Cardiac atrium fibroblast (primary cell): ENCODE measurements around the gene MYBPC2. TPM values are rescaled to one million over a fixed set of nuclear protein-coding genes. Genes with fewer than 3 reads are reported as not detected.

Source experiments
- total RNA-seq: library from RNA; depleted of rRNA; stranded (reverse); fragments of >200 nt; gene quantifications from 2 replicates; pipeline ENCODE4 v1.2.3, GENCODE V29; 2015

MYBPC2 gene
- total RNA-seq, result not detected in 2 replicates

DNA sequence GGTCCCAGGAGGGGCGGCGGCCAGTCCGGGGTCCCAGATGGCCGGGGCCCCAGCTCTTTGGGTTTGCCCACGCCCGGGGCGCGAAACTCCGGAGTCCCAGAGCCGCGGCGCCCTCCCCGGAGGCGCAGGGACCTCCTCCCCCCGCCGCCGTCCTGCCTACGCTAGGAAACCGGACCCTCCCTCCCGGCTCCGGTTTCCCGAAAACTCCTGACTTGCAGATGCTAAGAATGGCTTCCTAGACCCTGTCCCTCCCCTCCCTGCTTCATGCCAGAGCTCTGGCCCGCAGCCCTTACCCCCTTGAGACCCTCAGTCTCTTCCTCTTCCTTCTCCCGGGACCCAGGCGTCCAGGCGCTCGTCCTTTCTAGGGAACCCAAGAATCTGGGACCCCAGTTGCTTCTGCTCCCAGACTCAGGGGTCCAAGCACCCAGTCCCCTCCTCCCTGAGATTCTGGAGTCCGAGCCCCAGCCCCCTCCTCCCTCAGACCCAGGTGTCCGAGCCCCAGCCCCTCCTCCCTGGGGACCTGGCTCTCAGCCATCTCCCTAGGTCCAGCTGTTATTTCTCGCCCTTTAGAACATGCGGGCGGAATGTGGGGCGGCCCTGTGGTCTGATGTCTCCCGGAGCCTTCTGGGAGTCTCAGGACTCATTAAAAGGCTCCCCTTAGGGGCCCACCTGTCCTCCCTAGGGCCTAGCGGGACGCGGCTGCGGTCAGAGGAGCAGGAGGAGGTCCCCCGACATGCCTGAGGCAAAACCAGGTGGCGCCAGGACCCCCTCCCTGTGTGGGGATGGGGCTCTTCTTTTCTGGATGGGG, at the start of gene MYBPC2:
MYBPC2 (plus strand) TSS at position 672 of the 808 bp plus-strand sequence; CDS start at position 734, 62 bp downstream.

DNA sequence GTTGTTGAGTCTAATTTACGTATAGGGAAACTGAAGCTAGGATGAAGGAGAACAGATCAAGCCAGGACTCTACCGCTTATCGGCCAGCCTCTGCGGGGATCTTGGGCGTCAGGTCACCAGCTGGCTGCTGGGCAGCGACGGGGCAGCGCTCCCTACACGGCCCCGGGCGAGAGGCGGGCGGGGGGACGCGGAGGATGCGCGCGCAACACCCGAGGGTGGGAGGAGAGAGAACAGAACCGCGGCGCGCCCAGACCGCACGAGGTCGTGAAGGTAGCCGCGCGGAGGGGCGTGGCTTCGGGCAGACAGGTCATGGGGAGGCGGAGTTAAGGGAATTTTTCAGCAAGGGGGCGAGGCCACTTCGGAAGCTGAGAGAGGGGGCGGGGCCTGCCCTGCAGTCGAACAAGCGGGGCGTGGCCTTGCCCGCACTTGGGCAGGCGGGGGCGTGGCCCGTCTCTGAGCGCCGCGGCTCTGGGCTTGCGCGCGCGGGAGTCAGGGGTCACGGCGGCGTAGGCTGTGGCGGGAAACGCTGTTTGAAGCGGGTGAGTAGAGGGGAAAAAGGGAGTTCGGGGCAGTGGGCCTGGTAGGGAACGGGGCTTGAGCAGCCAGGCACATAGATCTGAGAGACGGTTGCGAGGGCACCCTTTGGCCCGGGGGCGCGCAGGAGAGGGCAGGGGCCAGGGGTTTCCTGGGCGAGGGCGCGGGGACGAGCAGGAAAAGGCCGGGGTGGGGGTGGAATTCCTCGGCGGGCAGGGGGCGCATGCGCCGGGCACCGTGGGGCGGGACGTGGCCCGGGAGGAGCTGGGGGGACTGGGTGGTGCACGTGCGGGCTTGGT, 48.6 kb upstream of the MYBPC2 start, which contains the start of gene POLD1:
POLD1 (plus strand) TSS at position 496 of the 833 bp plus-strand sequence. CDS start 14,505 bp downstream, outside the sequence.

DNA sequence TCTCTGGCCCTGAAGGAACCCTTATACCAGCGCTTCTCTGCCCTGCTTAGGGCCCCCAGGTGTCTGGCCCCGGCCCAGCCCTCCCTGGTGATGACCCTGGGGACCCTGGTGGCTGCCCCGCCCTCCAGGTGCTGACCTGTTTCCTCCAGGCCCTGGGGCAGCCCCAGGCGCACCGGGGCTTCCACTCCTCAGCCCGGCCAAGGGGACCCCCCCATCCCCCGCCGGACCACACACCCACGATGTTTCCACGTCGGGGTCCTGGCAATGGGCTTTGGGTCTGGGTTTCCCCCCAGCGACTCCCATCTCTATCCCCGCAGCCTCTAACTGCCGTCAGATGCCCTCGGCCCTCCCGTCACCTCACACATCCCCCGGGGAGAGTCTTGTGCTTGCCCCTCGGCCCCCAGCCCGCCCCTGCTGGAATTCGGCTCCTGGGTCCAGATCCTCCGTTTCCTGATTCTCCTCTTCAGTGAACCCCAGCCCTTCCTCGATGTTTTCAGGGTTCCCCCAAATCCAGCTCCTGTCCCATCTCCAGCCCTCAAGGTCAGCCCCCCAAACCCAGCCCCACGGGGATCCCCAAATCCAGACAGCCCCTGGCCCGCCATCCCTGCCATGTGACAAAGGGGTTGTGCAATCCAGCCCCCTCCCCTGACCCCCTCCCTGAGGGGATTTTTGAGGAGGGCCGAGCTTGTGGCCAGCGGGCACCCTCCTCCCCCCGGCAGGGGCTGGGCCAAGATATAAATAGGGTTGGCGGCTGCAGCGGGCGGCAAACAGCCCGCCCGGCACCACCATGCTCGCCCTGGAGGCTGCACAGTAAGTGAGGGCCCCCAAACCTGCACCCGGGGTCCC, 14.3 kb upstream of the MYBPC2 start, which contains the start of gene SPIB:
SPIB (plus strand) TSS at position 763 of the 846 bp plus-strand sequence; CDS start at position 788, 25 bp downstream.

DNA sequence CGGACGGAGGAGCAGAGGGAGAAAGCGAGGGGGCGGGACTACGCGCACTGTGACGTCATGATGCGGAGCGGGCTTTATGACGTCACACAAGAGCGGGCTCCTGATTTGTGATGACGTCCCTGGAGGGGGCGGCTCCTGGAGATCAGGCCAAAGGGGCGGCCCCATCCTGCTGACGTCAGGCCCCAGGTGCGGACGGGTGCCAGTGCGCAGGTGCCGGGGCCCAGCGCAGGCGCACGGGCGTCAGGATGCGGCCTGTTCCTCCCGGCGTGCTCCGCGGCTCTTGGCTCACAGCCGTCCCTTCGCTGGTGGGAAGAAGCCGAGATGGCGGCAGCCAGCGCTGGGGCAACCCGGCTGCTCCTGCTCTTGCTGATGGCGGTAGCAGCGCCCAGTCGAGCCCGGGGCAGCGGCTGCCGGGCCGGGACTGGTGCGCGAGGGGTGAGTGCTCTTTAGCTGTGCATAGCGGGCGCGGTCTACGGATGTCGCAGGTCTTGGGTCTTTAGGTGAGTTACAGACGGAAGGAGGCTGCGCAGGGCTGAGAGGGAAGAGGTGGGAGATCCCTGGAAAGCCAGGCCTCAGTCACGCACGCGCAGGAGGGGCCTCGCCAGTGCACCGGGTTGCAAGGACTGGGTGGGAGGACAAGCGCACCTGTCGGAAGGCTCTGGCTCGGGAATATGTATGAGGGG, 43.7 kb downstream of the MYBPC2 start, which contains the start of the genes EMC10 and GARIN5A:
EMC10 (plus strand) TSS at position 284 of the 683 bp plus-strand sequence; CDS start at position 322, 38 bp downstream.
GARIN5A (minus strand) TSS at position 625 of the 683 bp plus-strand sequence; CDS start at position 165, 460 bp downstream.

DNA sequence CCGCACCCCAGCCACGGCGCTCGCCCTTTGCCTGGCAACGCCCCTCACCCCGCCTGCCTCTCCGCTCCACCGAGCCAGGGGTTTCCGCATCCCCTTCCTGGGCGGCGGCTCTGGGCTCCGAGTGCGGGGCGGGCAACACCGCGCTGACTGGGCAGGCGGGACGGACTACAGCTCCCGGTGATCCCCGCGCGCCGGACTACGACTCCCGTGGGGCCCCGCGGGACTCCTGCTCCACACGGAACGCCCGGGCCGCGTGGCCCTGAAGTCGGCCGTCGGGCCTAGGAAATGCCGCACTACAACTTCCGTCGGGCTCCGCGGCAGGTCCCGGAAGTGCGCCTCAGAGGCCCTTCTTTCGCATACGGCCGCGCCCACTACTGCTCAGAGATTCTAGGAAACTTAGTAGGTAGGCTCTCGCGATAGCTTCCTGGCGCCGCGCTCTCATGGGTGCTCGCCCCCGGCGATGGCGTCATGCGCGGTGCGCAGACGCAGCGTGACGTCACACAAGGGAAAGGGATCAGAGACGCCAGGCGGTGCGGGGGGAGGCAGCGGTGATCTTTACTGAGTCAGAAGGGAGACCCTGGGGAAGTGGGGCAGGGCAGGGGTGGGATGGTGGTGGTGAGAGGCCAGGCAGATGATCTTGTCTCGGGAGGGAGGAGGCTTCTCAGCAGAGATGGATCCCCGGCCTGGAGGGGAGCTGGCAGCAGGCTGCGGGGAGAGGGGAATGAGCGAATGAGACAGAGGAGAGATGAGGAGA, 78.6 kb downstream of the MYBPC2 start, which contains the start of gene JOSD2:
JOSD2 (minus strand) TSS at position 123 of the 754 bp plus-strand sequence. CDS start 760 bp downstream, outside the sequence.

DNA sequence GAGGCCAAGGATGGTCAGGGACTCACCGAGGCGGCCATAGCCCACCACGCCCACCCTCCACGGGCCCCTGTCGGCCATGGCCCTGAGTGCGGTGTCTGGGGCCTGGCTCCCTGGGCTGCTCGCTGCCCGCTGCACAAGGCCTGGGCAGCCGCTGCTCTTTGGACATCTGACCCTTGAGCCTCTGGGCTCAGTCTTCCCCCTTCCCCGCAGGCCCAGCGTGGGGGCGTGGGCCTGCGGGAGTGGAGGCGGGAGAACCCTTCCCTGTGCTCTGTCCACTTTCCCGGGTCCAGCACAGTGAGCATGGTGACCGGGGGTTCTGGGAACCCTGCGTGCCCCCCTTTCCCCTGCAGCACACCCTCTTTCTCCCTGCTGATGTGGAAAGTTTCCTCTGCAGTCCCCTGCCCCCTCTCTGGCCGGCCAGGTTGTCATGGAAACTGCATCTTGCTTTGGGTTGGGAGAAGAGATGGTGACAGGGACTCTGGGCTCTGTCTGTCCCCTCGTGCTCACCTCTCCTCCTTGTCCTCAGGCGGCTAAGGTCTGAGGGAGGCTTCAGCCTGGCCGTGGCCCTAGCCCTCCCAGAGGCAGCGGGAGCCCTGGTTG, 81.2 kb downstream of the MYBPC2 start, which contains the start of gene ASPDH:
ASPDH (minus strand) TSS at position 168 of the 600 bp plus-strand sequence; CDS start at position 78, 90 bp downstream.

Other genes with a start within 250 kb of the MYBPC2 start
- 0.49 TPM in 1 of 2 replicates, not detected in the other for gene MYH14, start 229.3 kb upstream of the MYBPC2 start, total RNA-seq
- gene KCNC3, start 103.5 kb upstream of the MYBPC2 start, total RNA-seq, result 0.16 and 0.90 TPM in 2 replicates
- 0.16 TPM in 1 of 2 replicates, not detected in the other for gene NAPSA, start 67.3 kb upstream of the MYBPC2 start, total RNA-seq
- 88.1 and 95.9 TPM in 2 replicates for gene NR1H2, start 56.4 kb upstream of the MYBPC2 start, total RNA-seq
- 15.9 and 18.2 TPM in 2 replicates for gene POLD1, start 48.5 kb upstream of the MYBPC2 start, total RNA-seq
- gene SPIB, start 14.0 kb upstream of the MYBPC2 start, total RNA-seq, result not detected in 2 replicates
- 110 and 144 TPM in 2 replicates for gene EMC10, start 43.6 kb downstream of the MYBPC2 start, total RNA-seq
- gene GARIN5A, start 44.0 kb downstream of the MYBPC2 start, total RNA-seq, result not detected in 2 replicates
- 46.0 and 67.9 TPM in 2 replicates for gene JOSD2, start 78.3 kb downstream of the MYBPC2 start, total RNA-seq
- not detected in 2 replicates for gene ASPDH, start 81.0 kb downstream of the MYBPC2 start, total RNA-seq
- under 0.01 and 0.18 TPM in 2 replicates for gene LRRC4B, start 135.5 kb downstream of the MYBPC2 start, total RNA-seq
- gene SYT3, start 207.0 kb downstream of the MYBPC2 start, total RNA-seq, result 0.16 TPM in 1 of 2 replicates, not detected in the other
- gene C19orf81, start 216.6 kb downstream of the MYBPC2 start, total RNA-seq, result not detected in 2 replicates